Left cardiac atrium (tissue), 4 donors: ENCODE measurements around the gene EIF4G2. TPM values are rescaled to one million over a fixed set of nuclear protein-coding genes. Genes with fewer than 3 reads are reported as not detected.

ENCODE experiments used
- ATAC-seq, 2 donors: fragments of 200-7000 bp; cut with Tn5 transposase; one replicate each; pipeline ENCODE4 v1.9.1; 2020; ENCODE audit warnings: mild to moderate bottlenecking in 2 of 2, moderate library complexity in 2 of 2
- DNase-seq: peaks from one replicate; pipeline ENCODE4 v3.0.0-alpha.2; 2020
- intact Hi-C, 2 donors: fragments of 100-400 bp; cut with DNase I; formaldehyde crosslinking; loops; one replicate each; pipeline versions ENCODE4 v1.14.1 to v1.15.1; 2022 to 2023
- total RNA-seq, 2 donors: library from RNA; stranded (reverse); fragmentation: NEBNext Ultra II Directional; extraction: Animal tissue kit (Norgen Biotek cat#: 25700); gene quantifications; one replicate each; pipeline ENCODE4 v1.2.1, GENCODE V29; 2021
- donor health status: DM: no; HTN: yes; CAD: no.
- donor health status: DM: no; HTN: yes; CAD: no; lungs with severe emphysema.
- donor health status: DM: yes; HTN: yes; CAD: no.
- donor health status: Dilated cardiomyopathy.

Gene EIF4G2
- total RNA-seq, 2 donors from 2014 or later = 665 to 793 TPM

DNA sequence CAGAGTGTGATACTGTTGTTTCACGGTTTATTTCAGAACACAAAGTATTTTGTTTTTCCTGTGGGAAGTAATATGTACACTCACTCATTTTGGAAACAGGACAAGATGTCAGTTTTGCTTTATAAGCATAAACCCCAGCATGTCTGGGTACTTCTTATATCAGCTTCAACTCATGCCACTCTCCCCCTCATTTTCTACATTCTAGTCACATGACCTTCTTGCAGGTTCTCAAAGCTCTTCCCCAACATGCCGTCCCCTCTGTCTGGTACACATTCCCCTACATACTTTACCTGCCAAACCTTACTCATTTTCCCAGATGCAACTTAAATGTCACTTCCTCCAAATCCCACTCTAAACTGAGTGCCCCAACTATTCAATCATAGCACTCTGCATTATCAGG, 59.2 kb downstream of the EIF4G2 start:
- intact Hi-C loops = no loop called here
- DNase-seq (no peak), ATAC-seq (no peak)

DNA sequence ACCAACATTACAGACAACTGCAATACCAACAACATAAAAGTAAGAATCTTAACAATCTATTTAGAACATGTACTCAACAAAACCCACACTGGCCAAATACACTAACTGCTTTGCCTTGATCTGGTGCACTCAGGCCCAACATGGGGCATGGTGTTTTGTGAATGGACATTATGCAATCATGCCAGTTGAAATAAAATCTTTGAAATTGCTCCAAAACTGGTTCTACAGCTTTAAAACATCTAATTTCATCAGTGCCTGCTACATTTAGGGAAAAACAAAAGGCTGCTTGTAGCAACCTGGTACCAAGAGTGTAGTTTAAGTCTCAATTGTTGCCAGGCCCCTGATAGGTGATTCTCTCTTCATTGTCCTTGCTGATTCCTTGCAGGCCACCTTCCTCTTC, 61.0 kb downstream of the EIF4G2 start:
- ATAC-seq (no peak), DNase-seq (no peak)
- intact Hi-C loops = no loop called here

Other genes with a start within 250 kb of the EIF4G2 start
- 100 to 1,000 TPM in 1 of 2 donors, 10 to 100 TPM in 1; 95.2 to 250 TPM for gene LYVE1, start 240.3 kb downstream of the EIF4G2 start, total RNA-seq
- gene IRAG1, start 115.2 kb downstream of the EIF4G2 start, total RNA-seq = 10 to 100 TPM in 1 of 2 donors, 1 to 10 TPM in 1; 9.7 to 15.6 TPM
- gene CTR9, start 57.7 kb downstream of the EIF4G2 start, total RNA-seq = 10 to 100 TPM; 22.5 to 24.5 TPM
- gene ZBED5, start 49.1 kb upstream of the EIF4G2 start, total RNA-seq = 10 to 100 TPM; 36.6 to 39.9 TPM